ENCODE data around the gene NCAN. TPM values are rescaled to one million over a fixed set of nuclear protein-coding genes. Genes with fewer than 3 reads are reported as not detected.
A peak's percentile ranks its signal among the peaks of the same experiment; 100 is the strongest.

The NCAN gene
- total and polyA plus RNA-seq, 3 experiments from 2014 or later, result 0.04 TPM; not detected in 2

DNA sequence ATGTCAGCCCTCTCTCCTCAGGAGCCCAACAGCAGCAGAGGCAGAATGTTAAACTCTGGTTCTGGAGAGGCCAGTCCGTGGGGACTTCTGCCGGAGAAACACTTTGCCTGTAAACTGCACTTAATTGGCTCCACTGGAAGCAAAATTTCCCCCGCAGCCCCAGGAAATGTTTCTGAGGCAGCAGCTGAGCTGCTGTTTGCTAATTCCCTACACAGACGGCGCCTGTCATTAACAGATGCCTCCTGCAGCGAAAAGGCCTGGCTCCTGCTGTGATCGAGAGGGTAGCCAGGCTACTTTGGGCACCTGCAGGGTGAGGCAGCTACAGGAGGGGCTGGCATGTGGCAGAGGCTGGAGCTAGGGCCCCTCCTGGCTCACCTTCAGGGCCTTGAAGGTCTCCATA lies 66.6 kb downstream of the NCAN start:
- Mint-ChIP-seq H3K4me3 (no peak overlapping the region), H3K27ac (no peak overlapping the region), H3K9me3 (no peaks in the 10 kb centered on the region), H3K36me3 (peaks cover 12 to 74% (median 15%) of the 10 kb centered on the region in 3 donors), H3K27me3 (peaks cover 8 to 14% of the 10 kb centered on the region in 2 donors), H3K4me1 (peaks cover 5 to 12% (median 6%) of the 10 kb centered on the region in 3 donors)
- Histone ChIP-seq H3K9me3 (ENCODE audit: low read length) (no peaks in the 10 kb centered on the region), H3K4me3 (ENCODE audit: low read length) (no peak overlapping the region), H3K4me1 (ENCODE audit: insufficient read depth, low read length) (no peaks in the 10 kb centered on the region), H3K27ac (ENCODE audit: low read depth, low read length) (no peak overlapping the region), H3K27me3 (ENCODE audit: insufficient read depth, low read length, poor library complexity, severe bottlenecking) (no peaks in the 10 kb centered on the region), H3K36me3 (ENCODE audit: insufficient read depth, low read length) (peaks cover 18% of the 10 kb centered on the region)
- POLR2A ChIA-PET, result no interaction called here
- CTCF ChIA-PET, result no interaction called here
- no peak for DNase-seq

DNA sequence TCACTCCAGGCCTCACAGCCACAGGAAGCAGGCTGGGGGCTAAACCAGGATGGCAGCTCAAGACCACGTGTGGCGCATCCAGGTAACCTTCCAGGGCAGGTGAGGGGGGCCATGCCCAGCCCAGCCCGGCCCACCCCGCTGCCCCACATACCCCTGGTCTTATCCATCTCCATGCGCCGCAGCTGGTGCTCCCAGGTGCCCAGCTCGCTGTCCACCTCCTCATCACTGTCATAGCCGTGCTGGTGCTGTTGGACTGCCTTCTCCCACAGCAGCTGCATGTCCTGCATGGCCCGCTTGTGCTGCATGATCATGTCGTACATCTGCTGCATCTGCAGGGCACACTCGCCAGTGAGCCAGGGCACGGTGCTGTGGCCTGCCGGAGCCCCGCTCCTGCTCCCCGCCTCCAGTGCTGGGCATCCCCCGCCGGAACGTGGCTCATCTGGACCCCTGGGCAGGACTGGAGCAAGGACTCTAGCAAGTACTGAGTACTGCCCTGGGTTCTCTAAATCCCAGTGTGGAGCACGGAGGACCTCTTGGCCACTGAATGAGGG lies 67.4 kb downstream of the NCAN start:
- no peaks in the 10 kb centered on the region for H3K9me3 ChIP-seq (ENCODE audit: low read length)
- CTCF ChIA-PET, result no interaction called here
- no peak overlapping the region for H3K27ac ChIP-seq (ENCODE audit: low read depth, low read length)
- H3K4me3 ChIP-seq (ENCODE audit: low read length), result no peak overlapping the region
- POLR2A ChIA-PET, result no interaction called here
- no peaks in the 10 kb centered on the region for H3K4me1 ChIP-seq (ENCODE audit: insufficient read depth, low read length)
- H3K27ac Mint-ChIP-seq, result no peak overlapping the region
- H3K36me3 Mint-ChIP-seq, result peaks cover 17 to 82% (median 18%) of the 10 kb centered on the region in 3 donors
- no peak overlapping the region for H3K4me3 Mint-ChIP-seq
- no peaks in the 10 kb centered on the region for H3K9me3 Mint-ChIP-seq
- H3K4me1 Mint-ChIP-seq, result peaks cover 0 to 3% (median 0%) of the 10 kb centered on the region in 3 donors
- DNase-seq, result no peak
- H3K36me3 ChIP-seq (ENCODE audit: insufficient read depth, low read length), result peaks cover 22% of the 10 kb centered on the region
- H3K27me3 Mint-ChIP-seq, result peaks cover 6% of the 10 kb centered on the region in 2 donors
- no peaks in the 10 kb centered on the region for H3K27me3 ChIP-seq (ENCODE audit: insufficient read depth, low read length, poor library complexity, severe bottlenecking)

DNA sequence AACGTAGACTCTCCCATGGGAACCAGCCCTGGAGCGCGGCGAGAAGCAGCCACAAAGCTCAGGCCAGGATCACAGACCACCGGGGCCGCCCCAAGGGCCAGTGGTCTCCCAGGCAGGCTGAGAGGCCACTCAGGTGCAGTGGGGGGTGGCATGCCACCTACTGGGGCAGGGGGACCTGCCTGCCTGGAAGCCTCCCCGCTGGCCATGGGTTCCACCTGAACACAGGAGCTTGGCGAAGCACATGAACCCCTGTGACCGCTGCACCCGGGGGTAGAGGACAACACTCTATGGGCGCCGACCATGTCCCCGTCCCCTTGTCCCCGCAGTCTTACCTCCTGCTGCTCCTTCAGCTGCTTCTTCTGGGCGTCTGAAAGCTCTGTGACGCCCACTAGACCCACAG lies 68.1 kb downstream of the NCAN start:
- H3K36me3 Mint-ChIP-seq, result peaks cover 22 to 86% (median 23%) of the 10 kb centered on the region in 3 donors
- peaks cover 3 to 4% of the 10 kb centered on the region in 2 donors for H3K27me3 Mint-ChIP-seq
- CTCF ChIA-PET, result no interaction called here
- no peak overlapping the region for H3K4me3 Mint-ChIP-seq
- Histone ChIP-seq H3K36me3 (ENCODE audit: insufficient read depth, low read length) (peaks cover 26% of the 10 kb centered on the region), H3K27me3 (ENCODE audit: insufficient read depth, low read length, poor library complexity, severe bottlenecking) (no peaks in the 10 kb centered on the region), H3K4me1 (ENCODE audit: insufficient read depth, low read length) (no peaks in the 10 kb centered on the region), H3K9me3 (ENCODE audit: low read length) (no peaks in the 10 kb centered on the region), H3K27ac (ENCODE audit: low read depth, low read length) (no peak overlapping the region), H3K4me3 (ENCODE audit: low read length) (no peak overlapping the region)
- DNase-seq, result no peak
- no peak overlapping the region for H3K27ac Mint-ChIP-seq
- H3K9me3 Mint-ChIP-seq, result no peaks in the 10 kb centered on the region
- POLR2A ChIA-PET, result no interaction called here
- no peaks in the 10 kb centered on the region for H3K4me1 Mint-ChIP-seq

DNA sequence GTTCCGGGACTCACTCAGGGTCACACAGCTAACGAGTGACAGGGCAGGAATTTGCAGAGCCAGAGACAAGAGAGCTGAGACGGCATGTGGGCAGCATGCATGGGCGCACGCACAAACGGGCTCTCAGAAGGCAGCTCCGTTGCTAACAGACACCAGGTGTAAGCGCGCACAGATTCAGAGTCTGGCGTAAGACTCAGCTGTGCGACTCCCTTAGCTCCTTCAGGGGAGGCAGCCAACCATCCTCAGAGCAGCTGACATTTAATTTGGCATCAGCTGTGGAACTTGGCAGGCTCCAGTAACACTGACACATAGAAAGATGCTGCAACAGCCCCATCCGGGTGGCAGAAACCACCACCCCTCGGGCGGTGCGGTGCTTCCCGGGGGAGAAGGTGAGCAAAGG lies 68.8 kb downstream of the NCAN start:
- Histone ChIP-seq H3K4me1 (ENCODE audit: insufficient read depth, low read length) (no peaks in the 10 kb centered on the region), H3K36me3 (ENCODE audit: insufficient read depth, low read length) (peaks cover 26% of the 10 kb centered on the region), H3K27me3 (ENCODE audit: insufficient read depth, low read length, poor library complexity, severe bottlenecking) (no peaks in the 10 kb centered on the region), H3K4me3 (ENCODE audit: low read length) (no peak overlapping the region), H3K27ac (ENCODE audit: low read depth, low read length) (no peak overlapping the region), H3K9me3 (ENCODE audit: low read length) (no peaks in the 10 kb centered on the region)
- POLR2A ChIA-PET, result no interaction called here
- Mint-ChIP-seq H3K9me3 (no peaks in the 10 kb centered on the region), H3K4me3 (no peak overlapping the region), H3K27ac (peak overlapping the region in 1 of 8 donors; percentile 43), H3K27me3 (peaks cover 0 to 4% of the 10 kb centered on the region in 2 donors), H3K4me1 (no peaks in the 10 kb centered on the region), H3K36me3 (peaks cover 22 to 86% (median 23%) of the 10 kb centered on the region in 3 donors)
- CTCF ChIA-PET, result no interaction called here
- no peak for DNase-seq

DNA sequence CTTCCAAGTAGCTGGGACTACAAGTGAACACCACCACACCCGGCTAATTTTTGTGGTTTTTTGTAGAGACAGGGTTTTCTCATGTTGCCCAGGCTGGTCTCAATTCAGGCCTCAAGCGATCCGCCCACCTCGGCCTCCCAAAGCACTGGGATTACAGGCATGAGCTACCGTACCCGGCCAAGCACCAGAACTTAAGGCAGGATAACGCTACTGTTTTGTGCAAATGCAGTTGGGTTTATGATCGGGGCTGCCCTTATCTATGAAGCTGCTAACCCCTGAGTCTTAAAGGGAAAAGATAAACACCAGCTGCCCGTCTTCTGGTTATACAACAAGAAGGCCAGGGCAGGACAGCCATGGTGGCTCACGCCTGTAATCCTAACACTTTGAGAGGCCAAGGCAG lies 73.9 kb downstream of the NCAN start:
- ChIA-PET CTCF (no interaction called here), POLR2A (no interaction called here)
- Histone ChIP-seq H3K27me3 (ENCODE audit: insufficient read depth, low read length, poor library complexity, severe bottlenecking) (no peaks in the 10 kb centered on the region), H3K9me3 (ENCODE audit: low read length) (no peaks in the 10 kb centered on the region), H3K4me1 (ENCODE audit: insufficient read depth, low read length) (no peaks in the 10 kb centered on the region), H3K4me3 (ENCODE audit: low read length) (no peak overlapping the region), H3K36me3 (ENCODE audit: insufficient read depth, low read length) (peaks cover 12% of the 10 kb centered on the region), H3K27ac (ENCODE audit: low read depth, low read length) (no peak overlapping the region)
- Mint-ChIP-seq H3K27ac (peak overlapping the region in 1 of 8 donors; percentile 38), H3K4me1 (no peaks in the 10 kb centered on the region), H3K27me3 (peaks cover 0 to 2% of the 10 kb centered on the region in 2 donors), H3K36me3 (peaks cover 13 to 78% (median 22%) of the 10 kb centered on the region in 3 donors), H3K4me3 (no peak overlapping the region), H3K9me3 (no peaks in the 10 kb centered on the region)
- no peak for DNase-seq

DNA sequence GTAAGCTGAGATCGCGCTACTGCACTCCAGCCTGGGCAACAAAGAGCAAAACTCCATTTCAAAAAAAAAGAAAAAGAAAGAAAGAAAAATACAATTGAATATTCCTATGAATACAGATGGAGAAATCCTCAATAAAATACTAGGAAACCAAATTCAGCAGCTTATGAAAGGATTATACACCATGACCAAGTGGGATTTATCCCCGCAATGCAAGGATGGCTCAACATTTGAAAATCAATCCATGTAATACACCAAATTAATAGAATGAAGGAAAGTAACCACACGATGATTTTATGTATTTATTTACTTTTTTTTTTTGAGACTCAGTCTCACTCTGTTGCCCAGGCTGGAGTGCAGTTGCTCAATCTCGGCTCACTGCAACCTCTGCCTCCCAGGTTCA lies 80.8 kb downstream of the NCAN start:
- Mint-ChIP-seq H3K9me3 (peaks cover 0 to 5% (median 2%) of the 10 kb centered on the region in 5 donors), H3K27ac (no peak overlapping the region), H3K27me3 (no peaks in the 10 kb centered on the region), H3K36me3 (peaks cover 28 to 79% (median 31%) of the 10 kb centered on the region in 3 donors), H3K4me1 (peaks cover 0 to 7% (median 0%) of the 10 kb centered on the region in 3 donors), H3K4me3 (no peak overlapping the region)
- Histone ChIP-seq H3K36me3 (ENCODE audit: insufficient read depth, low read length) (peaks cover 6% of the 10 kb centered on the region), H3K4me1 (ENCODE audit: insufficient read depth, low read length) (no peaks in the 10 kb centered on the region), H3K9me3 (ENCODE audit: low read length) (no peaks in the 10 kb centered on the region), H3K4me3 (ENCODE audit: low read length) (no peak overlapping the region), H3K27me3 (ENCODE audit: insufficient read depth, low read length, poor library complexity, severe bottlenecking) (no peaks in the 10 kb centered on the region), H3K27ac (ENCODE audit: low read depth, low read length) (no peak overlapping the region)
- POLR2A ChIA-PET, result no interaction called here
- CTCF ChIA-PET, result no interaction called here
- DNase-seq, result no peak

DNA sequence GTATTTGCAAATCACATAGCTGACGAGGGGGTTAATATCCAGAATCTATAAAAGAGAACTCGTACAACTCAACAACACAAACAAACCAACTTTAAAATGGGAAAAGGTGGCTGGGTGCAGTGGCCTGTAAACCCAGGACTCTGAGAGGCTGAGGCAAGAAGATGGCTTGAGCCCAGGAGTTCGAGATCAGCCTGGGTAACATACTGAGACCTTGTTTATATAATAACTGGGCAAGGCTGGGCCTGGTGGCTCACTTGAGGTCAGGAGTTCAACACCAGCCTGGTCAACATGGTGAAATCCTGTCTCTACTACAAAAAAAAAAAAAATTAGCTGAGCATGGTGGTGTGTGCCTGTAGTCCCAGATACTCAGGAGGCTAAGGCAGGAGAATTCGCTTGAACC lies 83.2 kb downstream of the NCAN start:
- no peak for DNase-seq
- no peak overlapping the region for H3K4me3 ChIP-seq (ENCODE audit: low read length)
- H3K27me3 Mint-ChIP-seq, result no peaks in the 10 kb centered on the region
- H3K27ac ChIP-seq (ENCODE audit: low read depth, low read length), result no peak overlapping the region
- no peak overlapping the region for H3K4me3 Mint-ChIP-seq
- no peaks in the 10 kb centered on the region for H3K4me1 ChIP-seq (ENCODE audit: insufficient read depth, low read length)
- CTCF ChIA-PET, result no interaction called here
- POLR2A ChIA-PET, result interaction anchor here (0.6 kb wide), 1 partner anchor 220 kb away, joined by 3 read pairs; no protein-coding TSS in a partner anchor
- H3K9me3 ChIP-seq (ENCODE audit: low read length), result no peaks in the 10 kb centered on the region
- H3K36me3 Mint-ChIP-seq, result peaks cover 27 to 80% (median 28%) of the 10 kb centered on the region in 3 donors
- H3K36me3 ChIP-seq (ENCODE audit: insufficient read depth, low read length), result peaks cover 6% of the 10 kb centered on the region
- H3K27ac Mint-ChIP-seq, result peak overlapping the region in 1 of 8 donors; percentile 50
- peaks cover 0 to 5% (median 2%) of the 10 kb centered on the region in 5 donors for H3K9me3 Mint-ChIP-seq
- H3K4me1 Mint-ChIP-seq, result peaks cover 0 to 7% (median 0%) of the 10 kb centered on the region in 3 donors
- no peaks in the 10 kb centered on the region for H3K27me3 ChIP-seq (ENCODE audit: insufficient read depth, low read length, poor library complexity, severe bottlenecking)

DNA sequence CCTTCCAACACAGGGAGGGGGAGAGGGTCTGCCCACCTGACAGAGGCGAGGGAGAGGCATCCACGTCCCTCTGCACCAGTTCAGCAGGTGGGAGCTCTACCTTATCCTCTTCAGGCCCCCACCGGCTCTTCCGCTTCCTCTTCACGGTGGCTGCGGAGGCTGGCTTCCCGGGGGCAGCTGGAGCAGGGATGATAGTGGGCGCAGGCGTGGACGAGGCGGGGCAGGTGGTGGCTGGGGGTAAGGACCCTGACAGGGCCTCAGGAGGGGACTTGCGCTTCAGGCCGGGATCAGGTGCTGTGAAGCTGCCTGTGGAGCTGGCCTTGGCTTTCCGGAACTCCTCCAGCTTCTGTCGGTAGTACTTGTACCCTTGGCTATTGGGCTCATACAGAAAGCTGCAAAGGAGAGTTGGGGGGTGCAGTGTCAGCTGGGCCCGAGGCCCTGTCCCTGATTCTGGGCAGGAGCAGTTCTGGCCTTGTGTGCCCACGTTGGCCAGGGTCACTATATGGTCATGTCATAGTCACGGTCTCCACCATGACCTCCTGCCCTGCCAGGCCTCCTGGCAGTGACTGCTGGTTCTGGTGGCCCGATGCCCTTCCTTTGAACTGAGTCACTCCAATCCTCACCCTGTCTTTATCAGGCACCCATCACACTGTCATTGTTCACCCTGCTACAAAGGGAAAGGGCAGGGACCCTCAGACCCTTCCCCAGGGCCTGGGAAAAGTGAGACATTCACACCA lies 85.4 kb downstream of the NCAN start:
- no peak overlapping the region for H3K4me3 ChIP-seq (ENCODE audit: low read length)
- DNase-seq, result no peak
- no peaks in the 10 kb centered on the region for H3K4me1 ChIP-seq (ENCODE audit: insufficient read depth, low read length)
- Mint-ChIP-seq H3K36me3 (peaks cover 15 to 86% (median 20%) of the 10 kb centered on the region in 3 donors), H3K9me3 (peaks cover 0 to 2% (median 0%) of the 10 kb centered on the region in 5 donors), H3K27ac (peak overlapping the region in 3 of 8 donors; percentile 10 to 33 (median 17)), H3K4me1 (no peaks in the 10 kb centered on the region), H3K4me3 (no peak overlapping the region), H3K27me3 (no peaks in the 10 kb centered on the region)
- peaks cover 6% of the 10 kb centered on the region for H3K36me3 ChIP-seq (ENCODE audit: insufficient read depth, low read length)
- ChIA-PET POLR2A (no interaction called here), CTCF (no interaction called here)
- no peak overlapping the region for H3K27ac ChIP-seq (ENCODE audit: low read depth, low read length)
- H3K27me3 ChIP-seq (ENCODE audit: insufficient read depth, low read length, poor library complexity, severe bottlenecking), result no peaks in the 10 kb centered on the region
- H3K9me3 ChIP-seq (ENCODE audit: low read length), result no peaks in the 10 kb centered on the region
